AG04449 (cell line): Measurements from ENCODE around the gene SLC1A3.

Experiments used
- CTCF ChIA-PET: fragments of 350-600 bp; formaldehyde crosslinking; extraction: SDS; loops from one replicate; lab custom pipeline; 2021; ENCODE audit warnings: antibody characterized with exemption; lab: Yijun Ruan, JAX
- POLR2A ChIA-PET: fragments of 400-600, 350-600 bp; formaldehyde crosslinking; extraction: SDS; loops from one replicate; lab custom pipeline; 2020; ENCODE audit warnings: antibody characterized with exemption, inconsistent platforms; lab: Yijun Ruan, JAX
- DNase-seq: peaks from one replicate; pipeline ENCODE4 v3.0.0-alpha.2; 2010; ENCODE audit warnings: low read depth, low spot score
- H3K4me3 ChIP-seq: 2 replicates; pipeline ENCODE4 v1.5.1; 2011; ENCODE audit warnings: low read depth, mild to moderate bottlenecking, control low read depth, low read length
- TF ChIP-seq, protein P1 (sequence below): IDR thresholded peaks from one replicate; pipeline ENCODE4 v1.5.1; 2011; ENCODE audit warnings: mild to moderate bottlenecking, moderate library complexity, low read length, control low read depth, inconsistent platforms; ENCODE audit not compliant: insufficient read depth; ENCODE audit errors: missing control alignments

Gene SLC1A3

DNA sequence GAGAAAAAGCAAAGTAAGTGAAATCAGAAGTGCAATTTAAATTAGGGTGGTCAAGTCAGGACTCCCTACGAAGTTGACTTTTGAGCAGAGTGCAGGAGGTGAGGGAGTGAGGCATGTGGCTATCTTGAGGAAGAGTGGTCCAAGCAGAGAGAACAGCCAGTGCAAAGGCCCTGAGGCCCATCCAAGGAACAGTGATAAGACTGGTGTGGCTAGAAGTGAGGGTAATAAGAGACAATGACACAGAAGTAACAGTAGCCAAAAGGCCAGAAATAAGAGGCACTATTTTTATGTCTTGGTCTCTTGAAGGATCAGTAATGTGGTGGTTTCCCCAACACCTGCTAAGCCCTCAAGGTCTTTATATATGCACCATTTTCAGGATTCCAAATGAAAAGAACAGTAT lies 120.4 kb downstream of the SLC1A3 start:
- no peak for DNase-seq
- TF ChIP-seq, protein P1, sequence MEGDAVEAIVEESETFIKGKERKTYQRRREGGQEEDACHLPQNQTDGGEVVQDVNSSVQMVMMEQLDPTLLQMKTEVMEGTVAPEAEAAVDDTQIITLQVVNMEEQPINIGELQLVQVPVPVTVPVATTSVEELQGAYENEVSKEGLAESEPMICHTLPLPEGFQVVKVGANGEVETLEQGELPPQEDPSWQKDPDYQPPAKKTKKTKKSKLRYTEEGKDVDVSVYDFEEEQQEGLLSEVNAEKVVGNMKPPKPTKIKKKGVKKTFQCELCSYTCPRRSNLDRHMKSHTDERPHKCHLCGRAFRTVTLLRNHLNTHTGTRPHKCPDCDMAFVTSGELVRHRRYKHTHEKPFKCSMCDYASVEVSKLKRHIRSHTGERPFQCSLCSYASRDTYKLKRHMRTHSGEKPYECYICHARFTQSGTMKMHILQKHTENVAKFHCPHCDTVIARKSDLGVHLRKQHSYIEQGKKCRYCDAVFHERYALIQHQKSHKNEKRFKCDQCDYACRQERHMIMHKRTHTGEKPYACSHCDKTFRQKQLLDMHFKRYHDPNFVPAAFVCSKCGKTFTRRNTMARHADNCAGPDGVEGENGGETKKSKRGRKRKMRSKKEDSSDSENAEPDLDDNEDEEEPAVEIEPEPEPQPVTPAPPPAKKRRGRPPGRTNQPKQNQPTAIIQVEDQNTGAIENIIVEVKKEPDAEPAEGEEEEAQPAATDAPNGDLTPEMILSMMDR: no peak
- POLR2A ChIA-PET: no interaction called here
- CTCF ChIA-PET: interaction anchor here (1.1 to 2.2 kb wide), 6 partner anchors 10 to 312 kb away, joined by 3 to 21 read pairs (median 6); no protein-coding TSS in a partner anchor
- no peak overlapping the region for H3K4me3 ChIP-seq

DNA sequence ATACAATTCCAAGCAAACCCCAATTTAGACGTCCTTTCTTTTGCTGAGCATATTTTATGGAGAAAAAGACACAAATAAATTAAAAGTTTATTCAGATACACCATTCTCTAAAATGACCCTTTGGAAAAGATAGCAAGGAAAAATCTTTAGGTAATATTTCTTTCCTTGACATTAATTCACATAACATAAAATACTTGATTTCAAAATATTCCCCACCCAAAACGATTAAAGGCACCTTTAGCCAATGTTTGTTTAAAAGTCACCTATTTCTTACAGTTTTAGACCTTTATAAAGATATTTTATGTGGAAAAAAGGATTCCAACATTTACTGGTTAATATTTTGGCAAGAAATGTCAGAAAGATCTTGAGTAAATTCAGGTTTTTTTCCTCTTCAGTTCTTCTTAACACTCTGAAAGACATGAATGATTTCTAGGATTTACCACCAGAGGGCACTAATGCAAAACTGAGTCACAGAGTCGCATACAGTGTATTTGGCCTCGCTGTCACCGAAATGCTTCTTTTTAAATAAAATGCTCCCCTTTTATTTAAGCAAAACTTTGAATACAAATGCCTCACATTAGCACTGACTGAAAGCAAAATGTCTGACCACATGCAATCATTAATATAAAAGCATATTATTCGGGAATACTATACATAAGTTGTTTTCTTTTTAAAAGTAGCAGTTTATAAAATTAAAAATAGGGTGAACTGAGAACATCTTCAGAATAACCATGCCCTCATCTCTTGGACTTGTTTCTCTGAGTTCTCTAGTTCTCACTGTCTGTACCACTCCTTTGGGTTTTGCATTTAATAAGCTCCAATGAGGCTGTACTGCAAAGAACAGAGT lies 122.5 kb downstream of the SLC1A3 start:
- no peak overlapping the region for H3K4me3 ChIP-seq
- TF ChIP-seq, protein P1: peak; percentile 49
- peak; percentile 19 for DNase-seq
- CTCF ChIA-PET: interaction anchor here (0.6 to 12.1 kb wide), 31 partner anchors 8 to 314 kb away, joined by 3 to 158 read pairs (median 5); no protein-coding TSS in a partner anchor
- POLR2A ChIA-PET: no interaction called here

DNA sequence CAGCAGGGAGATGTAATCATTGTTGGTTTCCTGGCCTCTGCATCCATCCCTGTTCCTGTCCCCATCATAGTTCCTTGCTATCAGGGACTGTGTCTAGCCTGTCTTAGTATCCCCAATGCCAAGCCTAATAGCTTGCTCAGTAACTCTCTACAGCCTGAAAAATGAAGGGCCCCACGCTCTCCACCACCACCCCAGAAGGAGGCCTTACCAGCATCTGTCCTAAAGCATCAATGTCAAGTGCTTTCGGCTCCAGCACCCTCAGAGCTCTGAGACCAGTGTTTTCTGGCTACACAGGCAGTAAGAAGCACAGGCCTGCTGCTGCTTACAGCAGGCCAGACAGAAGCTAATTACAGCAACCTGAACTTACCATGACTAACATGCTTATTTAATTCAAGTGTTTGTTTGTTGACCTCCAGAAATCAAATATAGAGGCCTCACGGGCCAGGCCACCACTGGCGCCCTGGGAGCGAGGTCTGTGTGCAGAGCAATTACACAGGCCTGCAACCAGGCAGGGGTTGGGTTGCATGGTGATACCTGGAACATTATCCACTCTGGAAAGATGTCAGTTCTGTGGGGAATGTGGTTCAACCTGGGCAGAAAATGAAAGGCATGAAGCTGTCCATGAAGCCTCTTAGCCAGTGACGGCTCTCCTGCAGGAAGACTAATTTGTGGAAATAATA lies 124.3 kb downstream of the SLC1A3 start:
- DNase-seq: no peak
- POLR2A ChIA-PET: no interaction called here

DNA sequence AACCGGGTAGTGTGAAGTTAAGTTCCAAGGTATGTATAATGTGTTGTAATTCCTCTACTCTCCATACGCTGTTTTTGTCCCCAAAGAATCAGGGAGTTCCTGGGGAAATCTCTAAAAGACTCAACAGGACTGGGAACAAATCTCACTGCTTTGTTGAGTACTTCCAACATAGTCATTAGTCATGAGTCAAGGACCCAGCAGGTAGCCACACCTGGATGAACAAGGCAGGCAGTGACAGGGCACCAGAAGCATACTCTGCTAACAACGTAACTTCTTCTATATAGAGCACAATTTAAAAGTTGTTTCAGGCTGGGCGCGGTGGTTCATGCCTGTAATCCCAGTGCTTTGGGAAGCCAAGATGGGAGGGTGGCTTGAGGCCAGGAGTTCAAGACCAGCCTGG lies 126.8 kb downstream of the SLC1A3 start:
- ChIA-PET POLR2A (no interaction called here), CTCF (interaction anchor here (12.1 kb wide), 1 partner anchor 272 kb away, joined by 158 read pairs; no protein-coding TSS in a partner anchor)
- TF ChIP-seq, protein P1: no peak
- no peak for DNase-seq
- H3K4me3 ChIP-seq: no peak overlapping the region

More for the DNA sequence above, 124.3 kb downstream of the SLC1A3 start:
- CTCF ChIA-PET: interaction anchor here (1.0 to 12.1 kb wide), 13 partner anchors 9 to 316 kb away, joined by 3 to 158 read pairs (median 6); no protein-coding TSS in a partner anchor
- TF ChIP-seq, protein P1: no peak
- no peak overlapping the region for H3K4me3 ChIP-seq

DNA sequence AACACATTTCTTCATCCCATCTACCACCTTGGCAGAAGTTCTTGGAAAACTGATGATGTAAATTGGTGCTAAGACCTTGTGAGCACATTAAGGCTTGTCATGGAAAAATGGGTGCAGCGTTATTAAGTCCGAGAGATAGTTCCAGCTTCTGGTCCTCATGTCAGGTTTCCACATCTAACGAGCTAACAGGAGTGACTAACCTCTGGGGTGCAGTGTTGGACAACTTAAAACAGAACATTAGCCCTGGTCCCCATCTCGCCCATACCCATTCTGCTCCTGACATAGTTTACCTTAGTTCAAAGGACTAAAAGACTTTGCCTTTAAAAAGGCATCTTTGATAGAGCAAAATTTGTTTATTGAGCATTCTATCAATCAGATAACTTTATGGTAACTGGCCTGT lies 128.0 kb downstream of the SLC1A3 start:
- CTCF ChIA-PET: interaction anchor here (1.0 to 12.1 kb wide), 5 partner anchors 10 to 271 kb away, joined by 3 to 158 read pairs (median 3); no protein-coding TSS in a partner anchor
- H3K4me3 ChIP-seq: no peak overlapping the region
- no peak for DNase-seq

More for the DNA sequence above, 128.0 kb downstream of the SLC1A3 start:
- POLR2A ChIA-PET: no interaction called here
- TF ChIP-seq, protein P1: peak; percentile 5
